ENCODE data around the gene PCED1B. TPM values are rescaled to one million over a fixed set of nuclear protein-coding genes. Genes with fewer than 3 reads are reported as not detected.

The PCED1B gene
- total and polyA plus RNA-seq, 2 experiments from 2014 or later = 5.1 to 6.6 TPM

- Histone ChIP-seq H2AFZ (0 out of 2 replicates have a peak overlapping the region, but pooled peaks have one; percentile 73), H3K27ac (ENCODE audit: low read depth) (no peak overlapping the region), H3K36me3 (ENCODE audit: insufficient read depth) (no peaks in the 10 kb centered on the region), H3K4me1 (ENCODE audit: insufficient read depth) (peaks cover 13% of the 10 kb centered on the region), H3K79me2 (replicated peaks; ENCODE audit: insufficient read depth) (no peaks in the 10 kb centered on the region), H3K4me2 (no peak overlapping the region), H3K9me2 (ENCODE audit: insufficient read depth) (no peaks in the 10 kb centered on the region), H4K20me1 (replicated peaks; ENCODE audit: insufficient read depth) (no peaks in the 10 kb centered on the region), H3F3A (replicated peaks; ENCODE audit: low read depth) (no peaks in the 10 kb centered on the region), H3K27me3 (ENCODE audit: insufficient read depth) (no peaks in the 10 kb centered on the region), H3K4me3 (no peak overlapping the region)
- peaks cover 28% of the 10 kb centered on the region for H3K4me1 Mint-ChIP-seq
- H3K4me3 Mint-ChIP-seq = no peak overlapping the region
- no peak for ATAC-seq
- no peaks in the 10 kb centered on the region for H3K27me3 Mint-ChIP-seq (ENCODE audit: insufficient read depth, low read depth, poor library complexity)
- no peak for TF ChIP-seq ZNF462 (CRISPR knock-in tag; IDR thresholded peaks at IDR 0.05)
- no peak for TF ChIP-seq EZH2phosphoT487 (IDR thresholded peaks at IDR 0.05; ENCODE audit: unreplicated experiment)
- no peak for TF ChIP-seq POLR2AphosphoS5 (IDR thresholded peaks at IDR 0.05; ENCODE audit: low read depth)
- TF ChIP-seq EZH2 (IDR thresholded peaks at IDR 0.05; ENCODE audit: low read depth, unreplicated experiment) = no peak
- no peak overlapping the region for H3K27ac Mint-ChIP-seq
- DNase-seq (ENCODE audit: low spot score) = no peak
- no peaks in the 10 kb centered on the region for H3K36me3 Mint-ChIP-seq (ENCODE audit: low read depth)
- H3K9me3 Mint-ChIP-seq = no peaks in the 10 kb centered on the region; the same call in 2 of the 3 replicates
Observed at GRCh38 chr12:47207340-47207717, 127.9 kb downstream of the PCED1B start.

GRCh38 chr12:47207829-47208248 lies 128.4 kb downstream of the PCED1B start:
- H3K4me3 Mint-ChIP-seq = no peak overlapping the region
- H3K36me3 ChIP-seq (ENCODE audit: insufficient read depth) = no peaks in the 10 kb centered on the region
- no peaks in the 10 kb centered on the region; the same call in 2 of the 3 replicates for H3K9me3 Mint-ChIP-seq
- no peak overlapping the region for H3K27ac ChIP-seq (ENCODE audit: low read depth)
- H3K4me2 ChIP-seq = no peak overlapping the region
- no peaks in the 10 kb centered on the region for H3K79me2 ChIP-seq (replicated peaks; ENCODE audit: insufficient read depth)
- H3K4me1 Mint-ChIP-seq = peaks cover 28% of the 10 kb centered on the region
- no peaks in the 10 kb centered on the region for H3K9me2 ChIP-seq (ENCODE audit: insufficient read depth)
- no peaks in the 10 kb centered on the region for H3K27me3 ChIP-seq (ENCODE audit: insufficient read depth)
- no peaks in the 10 kb centered on the region for H3K36me3 Mint-ChIP-seq (ENCODE audit: low read depth)
- H3K27me3 Mint-ChIP-seq (ENCODE audit: insufficient read depth, low read depth, poor library complexity) = no peaks in the 10 kb centered on the region
- no peaks in the 10 kb centered on the region for H3F3A ChIP-seq (replicated peaks; ENCODE audit: low read depth)
- H3K4me3 ChIP-seq = no peak overlapping the region
- no peak for ATAC-seq
- H3K4me1 ChIP-seq (ENCODE audit: insufficient read depth) = peaks cover 13% of the 10 kb centered on the region
- 0 out of 2 replicates have a peak overlapping the region, but pooled peaks have one; percentile 73 for H2AFZ ChIP-seq
- H3K27ac Mint-ChIP-seq = no peak overlapping the region
- H4K20me1 ChIP-seq (replicated peaks; ENCODE audit: insufficient read depth) = no peaks in the 10 kb centered on the region
- no peak for DNase-seq (ENCODE audit: low spot score)
- TF ChIP-seq ZNF331 (CRISPR knock-in tag; IDR thresholded peaks at IDR 0.05; ENCODE audit: low read depth) = no peak
- TF ChIP-seq ETS1 (IDR thresholded peaks at IDR 0.05) = no peak
- no peak for TF ChIP-seq STAT1 (IDR thresholded peaks at IDR 0.05; ENCODE audit: unreplicated experiment)
- TF ChIP-seq ZNF114 (CRISPR knock-in tag; IDR thresholded peaks at IDR 0.05) = no peak
- no peak for TF ChIP-seq CTCF (conservative IDR thresholded peaks at IDR 0.05; ENCODE audit: low read depth in 2 of 2)
- no peak for TF ChIP-seq POLR2AphosphoS5 (IDR thresholded peaks at IDR 0.05; ENCODE audit: low read depth)
- TF ChIP-seq JUNB (IDR thresholded peaks at IDR 0.05; ENCODE audit: unreplicated experiment) = no peak
- TF ChIP-seq EZH2 (IDR thresholded peaks at IDR 0.05; ENCODE audit: low read depth, unreplicated experiment) = no peak
- no peak for TF ChIP-seq CREB1 (CRISPR knock-in tag; IDR thresholded peaks at IDR 0.05; ENCODE audit: low read depth)
- TF ChIP-seq EZH2phosphoT487 (IDR thresholded peaks at IDR 0.05; ENCODE audit: unreplicated experiment) = no peak
- no peak for TF ChIP-seq NANOG (IDR thresholded peaks at IDR 0.05; ENCODE audit: borderline replicate concordance)

Measured in GM23338 (cell line).